ENCODE data around the gene FAM118B. TPM values are rescaled to one million over a fixed set of nuclear protein-coding genes. Genes with fewer than 3 reads are reported as not detected.
"Not testable (repeated sequence)": the region's sequence is repeated elsewhere in the genome, so short reads cannot be mapped to it uniquely, and the experiment has no call there.

The FAM118B gene
- total and polyA plus RNA-seq, 2 experiments from 2014 or later: 29.6 to 35.2 TPM

DNA sequence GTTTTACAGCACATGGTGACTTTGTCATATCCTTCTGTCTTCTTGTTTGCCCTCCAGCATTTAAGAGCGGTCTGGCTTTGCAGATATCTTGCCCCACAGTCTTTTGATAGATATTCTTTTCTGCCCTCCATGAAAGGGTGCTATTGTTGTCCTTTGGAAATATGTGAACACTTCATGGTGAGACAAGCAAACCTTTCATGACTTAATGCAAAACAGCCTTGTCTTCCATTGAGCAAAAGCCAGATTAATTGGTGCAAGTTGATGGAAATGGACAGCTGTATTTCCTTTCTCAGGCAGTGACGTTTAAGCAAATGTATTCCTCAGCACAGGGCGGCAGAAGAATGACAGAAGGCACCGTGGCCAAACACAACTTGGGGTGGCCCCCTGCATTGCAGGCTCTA is 96.7 kb downstream of the FAM118B start:
- H3K79me2 ChIP-seq: peaks cover 9% of the 10 kb centered on the region
- TF ChIP-seq EZH2 (IDR thresholded peaks at IDR 0.05; ENCODE audit: borderline replicate concordance): no peak
- no peak for TF ChIP-seq EZH2phosphoT487 (IDR thresholded peaks at IDR 0.05; ENCODE audit: low read depth, severe bottlenecking, unreplicated experiment)
- no peak for TF ChIP-seq CTCF (IDR thresholded peaks at IDR 0.05; ENCODE audit: poor library complexity)
- H3K9me3 ChIP-seq (ENCODE audit: low read depth): no peaks in the 10 kb centered on the region
- no peak overlapping the region for H3K27ac ChIP-seq
- no peak overlapping the region for H2AFZ ChIP-seq
- no peaks in the 10 kb centered on the region for H4K20me1 ChIP-seq (ENCODE audit: insufficient read depth, poor library complexity, severe bottlenecking)
- no peaks in the 10 kb centered on the region for H3K27me3 ChIP-seq
- DNase-seq (ENCODE audit: low spot score): no peak
- peaks cover 18% of the 10 kb centered on the region for H3K4me1 ChIP-seq (ENCODE audit: insufficient read depth)
- H3K4me2 ChIP-seq: no peak overlapping the region
- H3K4me3 ChIP-seq: no peak overlapping the region
- no peaks in the 10 kb centered on the region for H3K36me3 ChIP-seq (replicated peaks; ENCODE audit: insufficient read depth, low read depth)
- WGBS (ENCODE audit: low lambda C conversion rate, missing lambda C conversion rate): 57% methylated on average over 4 of the region's 4 CpGs
- H3K9me2 ChIP-seq (replicated peaks; ENCODE audit: insufficient read depth): no peaks in the 10 kb centered on the region

DNA sequence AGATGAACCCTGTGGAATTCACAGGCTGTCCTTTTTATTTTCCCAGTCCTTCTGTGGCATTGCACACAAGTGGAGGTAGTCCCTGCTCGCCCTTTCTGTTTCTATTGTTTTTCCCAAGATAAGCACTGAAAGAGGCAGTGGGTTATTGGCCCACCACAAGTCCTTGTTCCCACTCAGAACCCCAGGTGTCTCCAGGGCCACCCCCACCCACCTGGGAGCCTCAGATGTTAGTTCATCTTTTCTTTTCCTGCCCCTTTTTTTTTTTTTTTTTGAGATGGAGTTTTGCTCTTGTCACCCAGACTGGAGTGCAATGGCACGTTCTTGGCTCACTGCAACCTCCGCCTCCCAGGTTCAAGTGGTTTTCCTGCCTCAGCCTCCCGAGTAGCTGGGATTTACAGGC is 97.2 kb downstream of the FAM118B start:
- not testable (repeated sequence) for H3K27me3 ChIP-seq; H4K20me1 ChIP-seq (ENCODE audit: insufficient read depth, poor library complexity, severe bottlenecking); H3K36me3 ChIP-seq (replicated peaks; ENCODE audit: insufficient read depth, low read depth); H2AFZ ChIP-seq; H3K4me3 ChIP-seq; H3K9me2 ChIP-seq (replicated peaks; ENCODE audit: insufficient read depth); H3K79me2 ChIP-seq; H3K4me2 ChIP-seq; H3K9me3 ChIP-seq (ENCODE audit: low read depth); H3K27ac ChIP-seq; DNase-seq (ENCODE audit: low spot score)
- 87% methylated on average over 4 of the region's 4 CpGs for WGBS (ENCODE audit: low lambda C conversion rate, missing lambda C conversion rate)
- peaks cover 19% of the 10 kb centered on the region for H3K4me1 ChIP-seq (ENCODE audit: insufficient read depth)

DNA sequence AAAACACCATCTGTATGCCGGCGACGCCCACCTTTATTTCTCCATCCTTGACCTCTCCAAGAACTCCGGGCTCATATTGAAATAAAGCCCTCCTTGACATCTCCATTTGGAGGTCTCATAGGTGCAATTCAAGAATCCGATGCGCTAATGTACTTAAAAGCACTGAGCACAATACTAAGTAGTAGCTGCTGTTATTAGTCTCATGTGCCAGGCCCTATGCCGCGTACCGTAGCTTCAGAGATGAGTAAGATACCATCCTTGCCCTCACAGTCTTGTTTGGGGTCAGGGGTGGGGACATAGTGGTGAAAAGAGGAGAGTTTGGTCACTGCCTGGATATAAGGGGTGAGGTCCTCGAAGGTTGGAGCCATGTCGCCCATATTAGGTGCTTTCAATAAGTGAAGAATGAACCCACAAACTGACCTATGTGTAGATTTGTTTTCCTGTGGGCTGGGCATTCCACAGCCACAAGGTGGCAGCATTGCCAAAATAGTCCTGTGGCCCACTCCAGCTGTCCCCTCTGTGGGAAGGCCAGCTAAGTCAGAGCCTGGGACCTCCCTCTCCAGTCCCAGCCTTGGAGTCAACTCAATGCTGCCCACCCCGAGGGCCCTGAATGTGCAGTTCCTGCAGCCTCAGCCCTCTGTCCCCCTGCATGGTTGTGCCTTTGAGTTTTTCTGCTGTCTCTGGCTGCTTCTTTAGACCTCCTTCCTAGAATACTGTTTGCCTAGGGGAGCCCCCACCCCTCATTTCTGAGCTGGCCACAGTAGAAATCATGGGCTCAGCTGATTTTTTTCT is 98.8 kb downstream of the FAM118B start:
- Histone ChIP-seq H3K36me3 (replicated peaks; ENCODE audit: insufficient read depth, low read depth) (no peaks in the 10 kb centered on the region), H3K4me1 (ENCODE audit: insufficient read depth) (peaks cover 13% of the 10 kb centered on the region), H3K27ac (no peak overlapping the region), H3K27me3 (no peaks in the 10 kb centered on the region), H3K4me3 (no peak overlapping the region), H3K79me2 (peaks cover 12% of the 10 kb centered on the region), H3K9me2 (replicated peaks; ENCODE audit: insufficient read depth) (no peaks in the 10 kb centered on the region), H3K4me2 (no peak overlapping the region), H4K20me1 (ENCODE audit: insufficient read depth, poor library complexity, severe bottlenecking) (no peaks in the 10 kb centered on the region), H2AFZ (no peak overlapping the region), H3K9me3 (ENCODE audit: low read depth) (no peaks in the 10 kb centered on the region)
- TF ChIP-seq CTCF (IDR thresholded peaks at IDR 0.05; ENCODE audit: poor library complexity) (peak; percentile 84), EZH2phosphoT487 (IDR thresholded peaks at IDR 0.05; ENCODE audit: low read depth, severe bottlenecking, unreplicated experiment) (no peak)
- DNase-seq (ENCODE audit: low spot score): peak; percentile 85
- WGBS (ENCODE audit: low lambda C conversion rate, missing lambda C conversion rate): 75% methylated on average over 12 of the region's 12 CpGs

GRCh38 chr11:126310992-126311310 is 99.4 kb downstream of the FAM118B start:
- 73% methylated on average over 6 of the region's 6 CpGs for WGBS (ENCODE audit: low lambda C conversion rate, missing lambda C conversion rate)
- no peaks in the 10 kb centered on the region for H3K9me3 ChIP-seq (ENCODE audit: low read depth)
- H3K4me3 ChIP-seq: no peak overlapping the region
- DNase-seq (ENCODE audit: low spot score): no peak
- peaks cover 7% of the 10 kb centered on the region for H3K79me2 ChIP-seq
- TF ChIP-seq CTCF (IDR thresholded peaks at IDR 0.05; ENCODE audit: poor library complexity): no peak
- TF ChIP-seq EZH2phosphoT487 (IDR thresholded peaks at IDR 0.05; ENCODE audit: low read depth, severe bottlenecking, unreplicated experiment): no peak
- no peak for TF ChIP-seq EZH2 (IDR thresholded peaks at IDR 0.05; ENCODE audit: borderline replicate concordance)
- no peaks in the 10 kb centered on the region for H3K27me3 ChIP-seq
- no peaks in the 10 kb centered on the region for H3K36me3 ChIP-seq (replicated peaks; ENCODE audit: insufficient read depth, low read depth)
- H2AFZ ChIP-seq: no peak overlapping the region
- no peak overlapping the region for H3K27ac ChIP-seq
- H3K9me2 ChIP-seq (replicated peaks; ENCODE audit: insufficient read depth): no peaks in the 10 kb centered on the region
- no peak overlapping the region for H3K4me2 ChIP-seq
- H4K20me1 ChIP-seq (ENCODE audit: insufficient read depth, poor library complexity, severe bottlenecking): no peaks in the 10 kb centered on the region
- peaks cover 13% of the 10 kb centered on the region for H3K4me1 ChIP-seq (ENCODE audit: insufficient read depth)
